HepG2 (cell line): Measurements from ENCODE around the gene CITED4. TPM values are rescaled to one million over a fixed set of nuclear protein-coding genes. Genes with fewer than 3 reads are reported as not detected.
A peak's percentile ranks its signal among the peaks of the same experiment; 100 is the strongest.

ENCODE experiments used
- CEBPB ChIP-seq: IDR thresholded peaks from 2 replicates; pipeline ENCODE4 v1.6.1; 2011; ENCODE audit warnings: low read depth, low read length, improper control_type of control experiment, borderline replicate concordance
- FOXK1 ChIP-seq: sonication (generic); formaldehyde crosslinking; IDR thresholded peaks from 2 replicates; pipeline ENCODE4 v1.4.0; 2020; ENCODE audit warnings: low read depth, missing genetic modification reagents, borderline replicate concordance
- FOXO1 ChIP-seq: sonication (generic); formaldehyde crosslinking; IDR thresholded peaks from 2 replicates; pipeline ENCODE4 v1.4.0; 2020; ENCODE audit warnings: missing genetic modification reagents
- FOXP1 ChIP-seq, 2 experiments: fragments of 450-650 bp in 1 of 2; IDR thresholded peaks; 2 replicates each; pipeline ENCODE4 v1.6.1; 2017 to 2018; ENCODE audit warnings: antibody characterized with exemption in 1 of 2
- MIER3 ChIP-seq: IDR thresholded peaks from 2 replicates; pipeline ENCODE4 v1.6.1; 2016; ENCODE audit warnings: missing compliant biosample characterization, borderline replicate concordance
- RARA ChIP-seq: IDR thresholded peaks from 2 replicates; pipeline ENCODE4 v1.6.1; 2016; ENCODE audit warnings: missing genetic modification reagents, missing compliant biosample characterization
- SOX13 ChIP-seq, 3 experiments: fragments of 450-650 bp in 1 of 3; sonication (generic) in 1 of 3; formaldehyde crosslinking in 1 of 3; IDR thresholded peaks in 2 of 3; conservative IDR thresholded peaks in 1 of 3; 2 replicates each; pipeline versions ENCODE4 v1.5.0 to v1.6.1; 2016 to 2020; ENCODE audit warnings: antibody characterized with exemption in 1 of 3, mild to moderate bottlenecking in 1 of 3, missing compliant biosample characterization in 1 of 3, missing genetic modification reagents in 1 of 3, moderate library complexity in 1 of 3
- SOX6 ChIP-seq, 2 experiments: fragments of 450-650 bp in 1 of 2; sonication (generic) in 1 of 2; formaldehyde crosslinking in 1 of 2; IDR thresholded peaks; 2 replicates each; pipeline versions ENCODE4 v1.4.0 to v1.6.1; 2017 to 2020; ENCODE audit warnings: antibody characterized with exemption in 1 of 2, mild to moderate bottlenecking in 1 of 2, missing genetic modification reagents in 1 of 2
- ZKSCAN1 ChIP-seq: fragments of 150-350 bp; IDR thresholded peaks from 2 replicates; pipeline ENCODE4 v1.6.1; 2014; ENCODE audit warnings: low read length
- polyA plus RNA-seq, 8 experiments: library from polyadenylated mRNA; depleted of rRNA in 3 of 8; stranded (reverse) in 7 of 8; unstranded in 1 of 8; fragments of >200 nt; fragmentation: Illumina TruSeq in 4 of 8; extraction: Trizol in 4 of 8; gene quantifications; 2 replicates each; pipeline versions ENCODE4 v1.2.1 to v1.2.3, GENCODE V29; 2011 to 2016; ENCODE audit warnings: low read depth in 4 of 8, missing spikeins in 1 of 8, mixed read lengths in 1 of 8; ENCODE audit not compliant: insufficient read depth in 1 of 8
- total RNA-seq, 5 experiments: library from RNA; depleted of rRNA; stranded (reverse); fragments of >200 nt; fragmentation: Illumina TruSeq; extraction: Trizol; gene quantifications; 2 replicates each; pipeline ENCODE4 v1.2.3, GENCODE V29; 2016; ENCODE audit warnings: low read depth in 1 of 5
- TF ChIP-seq, protein P1 (sequence below), 2 experiments: sonication (generic) in 1 of 2; formaldehyde crosslinking in 1 of 2; IDR thresholded peaks; 2 replicates each; pipeline versions ENCODE4 v1.4.0 to v1.6.1; 2016 to 2020; ENCODE audit warnings: borderline replicate concordance in 1 of 2, low read depth in 1 of 2, mild to moderate bottlenecking in 1 of 2, missing genetic modification reagents in 1 of 2
- TF ChIP-seq, protein P2 (sequence below): sonication (generic); formaldehyde crosslinking; IDR thresholded peaks from 2 replicates; pipeline ENCODE4 v1.5.1; 2020; ENCODE audit warnings: mild to moderate bottlenecking, moderate library complexity, missing genetic modification reagents
- TF ChIP-seq, protein P3 (sequence below), 2 experiments: sonication (generic) in 1 of 2; formaldehyde crosslinking in 1 of 2; IDR thresholded peaks; 2 replicates each; pipeline versions ENCODE4 v1.5.1 to v1.6.1; 2011 to 2020; ENCODE audit warnings: borderline replicate concordance in 1 of 2, low read depth in 1 of 2, low read length in 1 of 2, mild to moderate bottlenecking in 1 of 2, missing genetic modification reagents in 1 of 2, moderate library complexity in 1 of 2
- TF ChIP-seq, protein P4 (sequence below): sonication (generic); formaldehyde crosslinking; conservative IDR thresholded peaks from 2 replicates; pipeline ENCODE4 v1.4.0; 2020; ENCODE audit warnings: missing genetic modification reagents

Gene CITED4
- total and polyA plus RNA-seq, 2 of the 13 experiments (the other 11 are each of a cell fraction or from before 2014, with no cell fraction given): 1.5 to 9.9 TPM

DNA sequence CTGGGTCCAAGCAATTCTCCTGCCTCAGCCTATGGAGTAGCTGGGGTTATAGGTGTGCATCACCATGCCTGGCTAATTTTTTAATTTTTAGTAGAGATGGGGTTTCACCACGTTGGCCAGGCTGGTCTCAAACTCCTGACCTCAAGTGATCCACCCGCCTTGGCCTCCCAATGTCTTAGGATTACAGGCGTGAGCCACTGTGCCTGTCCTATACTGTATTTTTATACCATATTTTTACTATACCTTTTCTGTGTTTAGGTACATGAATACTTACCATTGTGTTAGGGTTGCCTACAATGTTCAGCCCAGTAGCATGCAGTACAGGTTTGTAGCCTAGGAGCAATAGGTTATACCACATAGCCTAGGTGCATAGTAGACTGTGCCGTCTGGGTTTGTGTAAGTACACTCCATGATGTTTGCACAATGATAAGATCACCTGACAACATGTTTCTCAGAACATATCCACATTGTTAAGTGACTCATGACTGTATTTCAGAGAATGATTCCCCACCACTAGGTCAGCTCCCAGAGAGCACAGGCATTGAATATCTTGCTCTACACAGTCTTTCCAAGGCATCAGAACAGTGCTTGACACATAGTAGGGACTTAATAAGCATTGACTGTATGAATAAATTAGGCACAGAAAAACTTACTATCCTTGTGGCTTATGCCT is 6.0 kb upstream of the CITED4 start (continued):
- TF ChIP-seq, protein P1, sequence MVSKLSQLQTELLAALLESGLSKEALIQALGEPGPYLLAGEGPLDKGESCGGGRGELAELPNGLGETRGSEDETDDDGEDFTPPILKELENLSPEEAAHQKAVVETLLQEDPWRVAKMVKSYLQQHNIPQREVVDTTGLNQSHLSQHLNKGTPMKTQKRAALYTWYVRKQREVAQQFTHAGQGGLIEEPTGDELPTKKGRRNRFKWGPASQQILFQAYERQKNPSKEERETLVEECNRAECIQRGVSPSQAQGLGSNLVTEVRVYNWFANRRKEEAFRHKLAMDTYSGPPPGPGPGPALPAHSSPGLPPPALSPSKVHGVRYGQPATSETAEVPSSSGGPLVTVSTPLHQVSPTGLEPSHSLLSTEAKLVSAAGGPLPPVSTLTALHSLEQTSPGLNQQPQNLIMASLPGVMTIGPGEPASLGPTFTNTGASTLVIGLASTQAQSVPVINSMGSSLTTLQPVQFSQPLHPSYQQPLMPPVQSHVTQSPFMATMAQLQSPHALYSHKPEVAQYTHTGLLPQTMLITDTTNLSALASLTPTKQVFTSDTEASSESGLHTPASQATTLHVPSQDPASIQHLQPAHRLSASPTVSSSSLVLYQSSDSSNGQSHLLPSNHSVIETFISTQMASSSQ (IDR thresholded peaks at IDR 0.05; ENCODE audit: low read depth): no peak
- TF ChIP-seq, protein P1 (CRISPR knock-in tag; IDR thresholded peaks at IDR 0.05; ENCODE audit: borderline replicate concordance): no peak
- TF ChIP-seq MIER3 (CRISPR knock-in tag) (peak; percentile 39; the same call in 1 of the 2 replicates), ZKSCAN1 (peak; percentile 78; the same call in 1 of the 2 replicates), FOXO1 (CRISPR knock-in tag) (peak; percentile 44; the same call in 1 of the 2 replicates), RARA (peak; percentile 62), SOX6 (IDR thresholded peaks at IDR 0.05) (no peak), SOX6 (CRISPR knock-in tag; IDR thresholded peaks at IDR 0.05) (peak; percentile 27; the same call in 1 of the 2 replicates), FOXK1 (CRISPR knock-in tag) (peak; percentile 49; the same call in 1 of the 2 replicates), CEBPB (peak; percentile 72; the same call in 1 of the 2 replicates), FOXP1 (IDR thresholded peaks at IDR 0.05) (no peak), FOXP1 (CRISPR knock-in tag; IDR thresholded peaks at IDR 0.05) (peak; percentile 29; the same call in 1 of the 2 replicates), SOX13 (IDR thresholded peaks at IDR 0.05) (no peak), SOX13 (CRISPR knock-in tag; conservative IDR thresholded peaks at IDR 0.05 in 1 of 2, IDR thresholded peaks at IDR 0.05 in 1 of 2) (peak in 1 of 2 experiments; percentile 74; a peak in 1 of 4 replicates)
- TF ChIP-seq, protein P2, sequence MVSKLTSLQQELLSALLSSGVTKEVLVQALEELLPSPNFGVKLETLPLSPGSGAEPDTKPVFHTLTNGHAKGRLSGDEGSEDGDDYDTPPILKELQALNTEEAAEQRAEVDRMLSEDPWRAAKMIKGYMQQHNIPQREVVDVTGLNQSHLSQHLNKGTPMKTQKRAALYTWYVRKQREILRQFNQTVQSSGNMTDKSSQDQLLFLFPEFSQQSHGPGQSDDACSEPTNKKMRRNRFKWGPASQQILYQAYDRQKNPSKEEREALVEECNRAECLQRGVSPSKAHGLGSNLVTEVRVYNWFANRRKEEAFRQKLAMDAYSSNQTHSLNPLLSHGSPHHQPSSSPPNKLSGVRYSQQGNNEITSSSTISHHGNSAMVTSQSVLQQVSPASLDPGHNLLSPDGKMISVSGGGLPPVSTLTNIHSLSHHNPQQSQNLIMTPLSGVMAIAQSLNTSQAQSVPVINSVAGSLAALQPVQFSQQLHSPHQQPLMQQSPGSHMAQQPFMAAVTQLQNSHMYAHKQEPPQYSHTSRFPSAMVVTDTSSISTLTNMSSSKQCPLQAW (CRISPR knock-in tag): no peak
- TF ChIP-seq, protein P3, sequence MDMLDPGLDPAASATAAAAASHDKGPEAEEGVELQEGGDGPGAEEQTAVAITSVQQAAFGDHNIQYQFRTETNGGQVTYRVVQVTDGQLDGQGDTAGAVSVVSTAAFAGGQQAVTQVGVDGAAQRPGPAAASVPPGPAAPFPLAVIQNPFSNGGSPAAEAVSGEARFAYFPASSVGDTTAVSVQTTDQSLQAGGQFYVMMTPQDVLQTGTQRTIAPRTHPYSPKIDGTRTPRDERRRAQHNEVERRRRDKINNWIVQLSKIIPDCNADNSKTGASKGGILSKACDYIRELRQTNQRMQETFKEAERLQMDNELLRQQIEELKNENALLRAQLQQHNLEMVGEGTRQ (IDR thresholded peaks at IDR 0.05; ENCODE audit: low read depth, low read length): 0 out of 2 replicates have a peak, but pooled peaks have one; percentile 21
- TF ChIP-seq, protein P3 (CRISPR knock-in tag; IDR thresholded peaks at IDR 0.05; ENCODE audit: borderline replicate concordance): no peak
- TF ChIP-seq, protein P4, sequence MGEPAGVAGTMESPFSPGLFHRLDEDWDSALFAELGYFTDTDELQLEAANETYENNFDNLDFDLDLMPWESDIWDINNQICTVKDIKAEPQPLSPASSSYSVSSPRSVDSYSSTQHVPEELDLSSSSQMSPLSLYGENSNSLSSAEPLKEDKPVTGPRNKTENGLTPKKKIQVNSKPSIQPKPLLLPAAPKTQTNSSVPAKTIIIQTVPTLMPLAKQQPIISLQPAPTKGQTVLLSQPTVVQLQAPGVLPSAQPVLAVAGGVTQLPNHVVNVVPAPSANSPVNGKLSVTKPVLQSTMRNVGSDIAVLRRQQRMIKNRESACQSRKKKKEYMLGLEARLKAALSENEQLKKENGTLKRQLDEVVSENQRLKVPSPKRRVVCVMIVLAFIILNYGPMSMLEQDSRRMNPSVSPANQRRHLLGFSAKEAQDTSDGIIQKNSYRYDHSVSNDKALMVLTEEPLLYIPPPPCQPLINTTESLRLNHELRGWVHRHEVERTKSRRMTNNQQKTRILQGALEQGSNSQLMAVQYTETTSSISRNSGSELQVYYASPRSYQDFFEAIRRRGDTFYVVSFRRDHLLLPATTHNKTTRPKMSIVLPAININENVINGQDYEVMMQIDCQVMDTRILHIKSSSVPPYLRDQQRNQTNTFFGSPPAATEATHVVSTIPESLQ (CRISPR knock-in tag): no peak
